ENCODE data around the gene TUBGCP3. TPM values are rescaled to one million over a fixed set of nuclear protein-coding genes. Genes with fewer than 3 reads are reported as not detected.

Gene TUBGCP3
- total and polyA plus RNA-seq, 4 donors: 6.7 to 31.0 (median 17.3) TPM

GRCh38 chr13:112608212-112608611 is 20.3 kb upstream of the TUBGCP3 start:
- Histone ChIP-seq H3K9me3 (ENCODE audit: control insufficient read depth in 4 of 4, low read length in 3 of 4) (no peaks in the 10 kb centered on the region), H3K4me3 (ENCODE audit: low read depth in 1 of 3, low read length in 3 of 3) (no peak overlapping the region), H3K36me3 (ENCODE audit: control insufficient read depth in 4 of 4, insufficient read depth in 3 of 4, low read depth in 1 of 4, low read length in 3 of 4) (no peaks in the 10 kb centered on the region), H3K9ac (ENCODE audit: low read depth in 1 of 2, low read length in 2 of 2) (no peak overlapping the region), H3K27me3 (ENCODE audit: control insufficient read depth in 4 of 4, insufficient read depth in 4 of 4, low read length in 3 of 4) (no peaks in the 10 kb centered on the region), H3K27ac (ENCODE audit: low read depth in 1 of 2, low read length in 2 of 2) (no peak overlapping the region), H3K4me1 (ENCODE audit: control insufficient read depth in 4 of 4, insufficient read depth in 4 of 4, low read length in 3 of 4) (peaks cover 0 to 6% (median 4%) of the 10 kb centered on the region in 4 donors)
- no peak for DNase-seq (ENCODE audit: low spot score)
- WGBS: 95% methylated on average over 2 of the region's 2 CpGs
- no peak for TF ChIP-seq NR2F2 (IDR thresholded peaks at IDR 0.05)

GRCh38 chr13:112606109-112607001 is 18.4 kb upstream of the TUBGCP3 start:
- Histone ChIP-seq H3K27ac (ENCODE audit: low read depth in 1 of 2, low read length in 2 of 2) (peak overlapping the region; percentile 36 to 52), H3K4me3 (ENCODE audit: low read depth in 1 of 3, low read length in 3 of 3) (peak overlapping the region; percentile 33 to 74 (median 59)), H3K36me3 (ENCODE audit: control insufficient read depth in 4 of 4, insufficient read depth in 3 of 4, low read depth in 1 of 4, low read length in 3 of 4) (no peaks in the 10 kb centered on the region), H3K9ac (ENCODE audit: low read depth in 1 of 2, low read length in 2 of 2) (peak overlapping the region; percentile 43 to 84), H3K4me1 (ENCODE audit: control insufficient read depth in 4 of 4, insufficient read depth in 4 of 4, low read length in 3 of 4) (peaks cover 0 to 6% (median 4%) of the 10 kb centered on the region in 4 donors), H3K27me3 (ENCODE audit: control insufficient read depth in 4 of 4, insufficient read depth in 4 of 4, low read length in 3 of 4) (no peaks in the 10 kb centered on the region), H3K9me3 (ENCODE audit: control insufficient read depth in 4 of 4, low read length in 3 of 4) (no peaks in the 10 kb centered on the region)
- peak; percentile 94 for DNase-seq (ENCODE audit: low spot score)
- no peak for TF ChIP-seq ATF3 (IDR thresholded peaks at IDR 0.05)
- peak; percentile 18 for TF ChIP-seq YY1 (IDR thresholded peaks at IDR 0.05)
- no peak for TF ChIP-seq EGR1 (IDR thresholded peaks at IDR 0.05; ENCODE audit: low read depth in 2 of 2)
- TF ChIP-seq RAD21 (IDR thresholded peaks at IDR 0.05): peak; percentile 93 to 97
- TF ChIP-seq JUND (IDR thresholded peaks at IDR 0.05): no peak
- TF ChIP-seq HNF4A (conservative IDR thresholded peaks at IDR 0.05): no peak
- TF ChIP-seq ZBTB33 (IDR thresholded peaks at IDR 0.05): no peak
- TF ChIP-seq NR2F2 (IDR thresholded peaks at IDR 0.05): no peak
- TF ChIP-seq HNF4G (IDR thresholded peaks at IDR 0.05): no peak
- no peak for TF ChIP-seq REST (IDR thresholded peaks at IDR 0.05)
- peak; percentile 94 for TF ChIP-seq CTCF (IDR thresholded peaks at IDR 0.05; ENCODE audit: low read depth, low read length, missing input control)
- TF ChIP-seq RXRA (IDR thresholded peaks at IDR 0.05): no peak
- no peak for TF ChIP-seq TAF1 (conservative IDR thresholded peaks at IDR 0.05)
- 3% methylated on average over 45 of the region's 45 CpGs for WGBS
